Measurements from ENCODE around the gene FAM240B.

DNA sequence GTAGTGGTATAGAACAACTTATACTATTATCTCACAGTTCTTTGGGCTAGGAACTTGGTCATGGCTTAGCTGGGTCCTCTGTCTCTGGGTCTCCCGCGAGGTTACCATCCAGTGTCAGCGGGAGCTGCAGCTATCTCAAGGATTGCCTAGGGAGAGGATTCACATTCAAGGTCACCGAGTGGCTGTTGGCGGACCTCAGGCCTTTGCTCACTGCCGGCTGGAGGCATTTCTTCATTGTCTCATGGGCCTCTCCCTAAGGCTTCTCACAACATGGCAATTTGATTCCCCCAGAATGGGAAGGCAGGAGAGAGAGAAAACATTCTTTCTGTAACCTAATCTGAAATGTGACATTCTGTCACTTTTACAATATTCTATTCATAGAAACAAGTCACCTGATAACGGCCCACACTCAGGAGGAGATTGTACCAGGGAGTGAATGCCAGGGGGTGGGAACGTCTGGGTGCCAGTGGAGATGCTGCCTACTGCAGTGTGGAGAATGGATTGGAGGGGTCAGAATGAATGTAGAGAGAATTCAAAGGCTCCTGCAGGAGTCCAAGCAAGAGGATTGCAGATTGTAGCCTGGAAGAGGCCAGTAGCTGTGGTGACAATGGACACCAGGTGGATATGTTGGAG, 70.1 kb downstream of the FAM240B start:
- TF ChIP-seq, protein P1, sequence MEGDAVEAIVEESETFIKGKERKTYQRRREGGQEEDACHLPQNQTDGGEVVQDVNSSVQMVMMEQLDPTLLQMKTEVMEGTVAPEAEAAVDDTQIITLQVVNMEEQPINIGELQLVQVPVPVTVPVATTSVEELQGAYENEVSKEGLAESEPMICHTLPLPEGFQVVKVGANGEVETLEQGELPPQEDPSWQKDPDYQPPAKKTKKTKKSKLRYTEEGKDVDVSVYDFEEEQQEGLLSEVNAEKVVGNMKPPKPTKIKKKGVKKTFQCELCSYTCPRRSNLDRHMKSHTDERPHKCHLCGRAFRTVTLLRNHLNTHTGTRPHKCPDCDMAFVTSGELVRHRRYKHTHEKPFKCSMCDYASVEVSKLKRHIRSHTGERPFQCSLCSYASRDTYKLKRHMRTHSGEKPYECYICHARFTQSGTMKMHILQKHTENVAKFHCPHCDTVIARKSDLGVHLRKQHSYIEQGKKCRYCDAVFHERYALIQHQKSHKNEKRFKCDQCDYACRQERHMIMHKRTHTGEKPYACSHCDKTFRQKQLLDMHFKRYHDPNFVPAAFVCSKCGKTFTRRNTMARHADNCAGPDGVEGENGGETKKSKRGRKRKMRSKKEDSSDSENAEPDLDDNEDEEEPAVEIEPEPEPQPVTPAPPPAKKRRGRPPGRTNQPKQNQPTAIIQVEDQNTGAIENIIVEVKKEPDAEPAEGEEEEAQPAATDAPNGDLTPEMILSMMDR (IDR thresholded peaks at IDR 0.05; ENCODE audit: poor library complexity) = no peak
- no peak for TF ChIP-seq EZH2 (IDR thresholded peaks at IDR 0.05; ENCODE audit: borderline replicate concordance)

Data from hepatocyte (in vitro differentiated cells).